HUES48 (cell line): Measurements from ENCODE around the gene RNF167.

Experiments used
- H3K27ac ChIP-seq: one replicate; pipeline ENCODE4 v1.7.0; 2013; ENCODE audit warnings: low read depth, low read length, inconsistent platforms
- H3K27me3 ChIP-seq: 2 replicates; pipeline ENCODE4 v1.6.1; 2013; ENCODE audit warnings: mild to moderate bottlenecking, low read length; ENCODE audit not compliant: control insufficient read depth, insufficient read depth
- H3K36me3 ChIP-seq: 2 replicates; pipeline ENCODE4 v1.6.1; 2013; ENCODE audit warnings: low read length; ENCODE audit not compliant: control insufficient read depth, insufficient read depth
- H3K4me1 ChIP-seq: 2 replicates; pipeline ENCODE4 v1.6.1; 2013; ENCODE audit warnings: mild to moderate bottlenecking, low read length; ENCODE audit not compliant: control insufficient read depth, insufficient read depth
- H3K4me3 ChIP-seq: 2 replicates; pipeline ENCODE4 v1.5.1; 2013; ENCODE audit warnings: mild to moderate bottlenecking, low read depth, low read length
- H3K9ac ChIP-seq: 2 replicates; pipeline ENCODE4 v1.6.1; 2013; ENCODE audit warnings: mild to moderate bottlenecking, low read depth, low read length, moderate library complexity
- H3K9me3 ChIP-seq: 2 replicates; pipeline ENCODE4 v1.6.1; 2013; ENCODE audit warnings: low read length; ENCODE audit not compliant: control insufficient read depth, insufficient read depth

The RNF167 gene

GRCh38 chr17:4897785-4898184 lies 42.3 kb upstream of the RNF167 start:
- Histone ChIP-seq H3K9ac (no peak overlapping the region), H3K36me3 (peaks cover 45% of the 10 kb centered on the region), H3K4me1 (peaks cover 3% of the 10 kb centered on the region; the same call in 1 of the 2 replicates), H3K27me3 (no peaks in the 10 kb centered on the region), H3K4me3 (no peak overlapping the region), H3K27ac (no peak overlapping the region), H3K9me3 (no peaks in the 10 kb centered on the region)

GRCh38 chr17:4898351-4898750 lies 41.7 kb upstream of the RNF167 start:
- H3K9ac ChIP-seq: no peak overlapping the region
- no peaks in the 10 kb centered on the region for H3K9me3 ChIP-seq
- no peak overlapping the region for H3K27ac ChIP-seq
- H3K27me3 ChIP-seq: no peaks in the 10 kb centered on the region
- H3K4me1 ChIP-seq: peaks cover 5% of the 10 kb centered on the region
- H3K36me3 ChIP-seq: peaks cover 39% of the 10 kb centered on the region
- 0 out of 2 replicates have a peak overlapping the region, but pooled peaks have one; percentile 65 for H3K4me3 ChIP-seq

- H3K4me3 ChIP-seq: peak overlapping the region; percentile 65
- H3K27ac ChIP-seq: no peak overlapping the region
- H3K27me3 ChIP-seq: no peaks in the 10 kb centered on the region
- peaks cover 7% of the 10 kb centered on the region for H3K4me1 ChIP-seq
- no peak overlapping the region; the same call in 1 of the 2 replicates for H3K9ac ChIP-seq
- H3K36me3 ChIP-seq: peaks cover 33% of the 10 kb centered on the region
- H3K9me3 ChIP-seq: no peaks in the 10 kb centered on the region
Measured at GRCh38 chr17:4898927-4899326, 41.1 kb upstream of the RNF167 start.

- Histone ChIP-seq H3K4me1 (peaks cover 7% of the 10 kb centered on the region), H3K4me3 (peak within 1 kb of the TSS; percentile 65), H3K27me3 (no peaks in the 10 kb centered on the region), H3K36me3 (peaks cover 27% of the 10 kb centered on the region), H3K9me3 (no peaks in the 10 kb centered on the region), H3K9ac (peak within 1 kb of the TSS; percentile 37), H3K27ac (no peak within 1 kb of the TSS)
Measured at GRCh38 chr17:4899341-4900230, 40.5 kb upstream of the RNF167 start, which contains the start of gene C17orf107. Gene C17orf107 (plus strand): TSS chr17:4899536. CDS start chr17:4899763, 227 bp downstream.

GRCh38 chr17:4900231-4901107 lies 39.6 kb upstream of the RNF167 start:
- no peaks in the 10 kb centered on the region for H3K9me3 ChIP-seq
- H3K4me1 ChIP-seq: peaks cover 7% of the 10 kb centered on the region
- no peak overlapping the region for H3K27ac ChIP-seq
- H3K36me3 ChIP-seq: peaks cover 18% of the 10 kb centered on the region
- H3K27me3 ChIP-seq: no peaks in the 10 kb centered on the region
- no peak overlapping the region for H3K9ac ChIP-seq
- H3K4me3 ChIP-seq: peak overlapping the region; percentile 65; the same call in 1 of the 2 replicates

- Histone ChIP-seq H3K27me3 (no peaks in the 10 kb centered on the region), H3K9ac (no peak overlapping the region), H3K4me1 (peaks cover 7% of the 10 kb centered on the region), H3K4me3 (peak overlapping the region; percentile 65; the same call in 1 of the 2 replicates), H3K36me3 (peaks cover 14% of the 10 kb centered on the region), H3K9me3 (no peaks in the 10 kb centered on the region), H3K27ac (no peak overlapping the region)
Measured at GRCh38 chr17:4901108-4901647, 38.9 kb upstream of the RNF167 start.

GRCh38 chr17:4901648-4902344 lies 38.3 kb upstream of the RNF167 start:
- H3K27me3 ChIP-seq: no peaks in the 10 kb centered on the region
- H3K4me3 ChIP-seq: no peak overlapping the region
- no peaks in the 10 kb centered on the region for H3K9me3 ChIP-seq
- peaks cover 7% of the 10 kb centered on the region for H3K4me1 ChIP-seq
- no peak overlapping the region for H3K9ac ChIP-seq
- H3K27ac ChIP-seq: no peak overlapping the region
- peaks cover 8% of the 10 kb centered on the region for H3K36me3 ChIP-seq

GRCh38 chr17:4902540-4902939 lies 37.5 kb upstream of the RNF167 start:
- Histone ChIP-seq H3K27me3 (no peaks in the 10 kb centered on the region), H3K9me3 (no peaks in the 10 kb centered on the region), H3K9ac (no peak overlapping the region), H3K4me1 (peaks cover 7% of the 10 kb centered on the region), H3K27ac (no peak overlapping the region), H3K36me3 (0 out of 2 replicates have a peak, but pooled peaks cover under 1% of the 10 kb centered on the region), H3K4me3 (no peak overlapping the region)

- Histone ChIP-seq H3K9ac (no peak within 1 kb of the TSS), H3K36me3 (no peaks in the 10 kb centered on the region), H3K4me1 (peaks cover 9% of the 10 kb centered on the region), H3K4me3 (no peak within 1 kb of the TSS), H3K27me3 (no peaks in the 10 kb centered on the region), H3K27ac (no peak within 1 kb of the TSS), H3K9me3 (no peaks in the 10 kb centered on the region)
Measured at GRCh38 chr17:4903051-4903818, 36.8 kb upstream of the RNF167 start, which contains the start of gene CHRNE. Gene CHRNE (minus strand): TSS chr17:4903098. CDS start chr17:4903063, 35 bp downstream.
